B cell (primary cell): Measurements from ENCODE around the gene RANBP9. TPM values are rescaled to one million over a fixed set of nuclear protein-coding genes. Genes with fewer than 3 reads are reported as not detected.

Experiments
- ATAC-seq: fragments of 200-7000 bp; cut with Tn5 transposase; one replicate; pipeline ENCODE4 v1.10.0; 2021; ENCODE audit warnings: low read depth, mild to moderate bottlenecking, moderate number of reproducible peaks, moderate library complexity
- CTCF ChIA-PET: fragments of 350-600 bp; sonication (Branson Sonifier 250); formaldehyde crosslinking; loops from one replicate; lab custom pipeline; 2021; ENCODE audit warnings: antibody characterized with exemption, inconsistent platforms; lab: Charles Lee
- POLR2A ChIA-PET: fragments of 350-600 bp; sonication (Branson Sonifier 250); formaldehyde crosslinking; loops from one replicate; lab custom pipeline; 2021; ENCODE audit warnings: antibody characterized with exemption; lab: Charles Lee
- DNase-seq: peaks from one replicate; pipeline ENCODE4 v3.0.0; 2013
- H2AFZ ChIP-seq: 2 replicates; pipeline ENCODE4 v1.6.1; 2012; ENCODE audit warnings: mild to moderate bottlenecking, low read depth, low read length; ENCODE audit not compliant: insufficient read depth, poor library complexity, severe bottlenecking
- H3K27ac ChIP-seq, 2 donors: 1 replicate in 1 of 2; 2 replicates in 1 of 2; pipeline ENCODE4 v1.5.1; 2012 to 2013; ENCODE audit warnings: low read length in 2 of 2, mild to moderate bottlenecking in 2 of 2, moderate library complexity in 1 of 2
- H3K27me3 ChIP-seq, 4 experiments: fragments of 200-600 bp in 1 of 4; sonication (generic) in 1 of 4; replicated peaks in 1 of 4; 1 replicate in 2 of 4; 2 replicates in 2 of 4; pipeline versions ENCODE4 v1.6.1 to v1.7.0; 2013 to 2016; ENCODE audit warnings: low read length in 3 of 4, mild to moderate bottlenecking in 2 of 4, mixed read lengths in 1 of 4, moderate library complexity in 1 of 4; ENCODE audit not compliant: insufficient read depth in 4 of 4, control insufficient read depth in 3 of 4; ENCODE audit errors: control extremely low read depth in 1 of 4
- H3K36me3 ChIP-seq, 2 experiments: replicated peaks in 1 of 2; 1 replicate in 1 of 2; 2 replicates in 1 of 2; pipeline versions ENCODE4 v1.6.1 to v1.7.1; 2013; ENCODE audit warnings: low read length in 1 of 2; ENCODE audit not compliant: insufficient read depth in 2 of 2, control insufficient read depth in 1 of 2; ENCODE audit errors: control extremely low read depth in 1 of 2, extremely low read depth in 1 of 2
- H3K4me1 ChIP-seq, 2 donors: fragments of 200-600 bp in 1 of 2; sonication (generic) in 1 of 2; 1 replicate in 1 of 2; 2 replicates in 1 of 2; pipeline versions ENCODE4 v1.5.1 to v1.6.1; 2013 to 2017; ENCODE audit warnings: low read length in 2 of 2; ENCODE audit not compliant: control insufficient read depth in 2 of 2, insufficient read depth in 2 of 2
- H3K4me2 ChIP-seq: replicated peaks from 2 replicates; pipeline ENCODE3; 2012; ENCODE audit warnings: mild to moderate bottlenecking, low read depth, low read length; ENCODE audit not compliant: poor library complexity, severe bottlenecking
- H3K4me3 ChIP-seq, 5 experiments: fragments of 200-600 bp in 1 of 5; sonication (generic) in 1 of 5; 1 replicate in 3 of 5; 2 replicates in 2 of 5; pipeline versions ENCODE4 v1.5.1 to v1.7.0; 2011 to 2016; ENCODE audit warnings: low read length in 4 of 5, mild to moderate bottlenecking in 4 of 5, low read depth in 2 of 5, control low read depth in 1 of 5, moderate library complexity in 1 of 5; ENCODE audit not compliant: insufficient read depth in 1 of 5; ENCODE audit errors: control extremely low read depth in 1 of 5, extremely low read depth in 1 of 5
- H3K79me2 ChIP-seq: fragments of 200-600 bp; sonication (generic); one replicate; pipeline ENCODE4 v1.6.0; 2016; ENCODE audit warnings: low read length; ENCODE audit not compliant: control insufficient read depth, insufficient read depth
- H3K9ac ChIP-seq: fragments of 200-600 bp; sonication (generic); 2 replicates; pipeline ENCODE4 v1.6.1; 2017; ENCODE audit warnings: mild to moderate bottlenecking, low read length, moderate library complexity
- H3K9me3 ChIP-seq, 3 donors: one replicate each; pipeline versions ENCODE4 v1.6.1 to v1.7.1; 2013; ENCODE audit warnings: low read length in 2 of 3; ENCODE audit not compliant: control insufficient read depth in 2 of 3, insufficient read depth in 1 of 3; ENCODE audit errors: control extremely low read depth in 1 of 3
- H4K20me1 ChIP-seq: 2 replicates; pipeline ENCODE4 v1.6.0; 2012; ENCODE audit warnings: mild to moderate bottlenecking, low read length; ENCODE audit not compliant: insufficient read depth, control insufficient read depth, poor library complexity, severe bottlenecking
- H3K27ac Mint-ChIP-seq: one replicate; pipeline ENCODE4 v1.8.0; 2021; ENCODE audit warnings: mixed read lengths
- H3K27me3 Mint-ChIP-seq: one replicate; pipeline ENCODE4 v1.8.0; 2021; ENCODE audit warnings: mixed read lengths
- H3K4me1 Mint-ChIP-seq: one replicate; pipeline ENCODE4 v1.8.0; 2021; ENCODE audit warnings: mixed read lengths
- H3K4me3 Mint-ChIP-seq: one replicate; pipeline ENCODE4 v1.8.0; 2021; ENCODE audit warnings: mixed read lengths
- H3K9me3 Mint-ChIP-seq: one replicate; pipeline ENCODE4 v1.8.0; 2022; ENCODE audit warnings: mixed read lengths; ENCODE audit not compliant: insufficient read depth
- EZH2 ChIP-seq: IDR thresholded peaks from 2 replicates; pipeline ENCODE4 v1.6.1; 2012; ENCODE audit warnings: borderline replicate concordance, low read depth, mild to moderate bottlenecking, moderate library complexity, low read length; ENCODE audit not compliant: insufficient read depth, poor library complexity, severe bottlenecking
- WGBS: methylation state at CpG from one replicate; pipeline ENCODE4 v1.1.5; 2013; ENCODE audit warnings: missing lambda C conversion rate; ENCODE audit not compliant: insufficient coverage; 5-methylcytosine and 5-hydroxymethylcytosine counted together
- intact Hi-C: fragments of 100-400 bp; cut with micrococcal nuclease; formaldehyde crosslinking; loops from one replicate; pipeline ENCODE4 v1.10.0; 2022
- polyA plus RNA-seq: library from polyadenylated mRNA; depleted of rRNA; stranded (reverse); fragments of >200 nt; gene quantifications from 2 replicates; pipeline ENCODE4 v1.2.3, GENCODE V29; 2012
- total RNA-seq, 2 donors: library from RNA; stranded (reverse); fragments of 120-200 nt in 1 of 2; gene quantifications; 1 replicate in 1 of 2; 2 replicates in 1 of 2; pipeline versions ENCODE4 v1.2.3 to v1.2.4, GENCODE V29; 2013 to 2022
- TF ChIP-seq, protein P1 (sequence below): fragments of 200-600 bp; IDR thresholded peaks from one replicate; pipeline ENCODE4 v1.8.0; 2022; ENCODE audit warnings: antibody characterized with exemption, mild to moderate bottlenecking

The RANBP9 gene
- total and polyA plus RNA-seq, 2 donors (not counting 1 experiment from before 2014, with no cell fraction given) = 20.0 to 34.1 TPM

DNA sequence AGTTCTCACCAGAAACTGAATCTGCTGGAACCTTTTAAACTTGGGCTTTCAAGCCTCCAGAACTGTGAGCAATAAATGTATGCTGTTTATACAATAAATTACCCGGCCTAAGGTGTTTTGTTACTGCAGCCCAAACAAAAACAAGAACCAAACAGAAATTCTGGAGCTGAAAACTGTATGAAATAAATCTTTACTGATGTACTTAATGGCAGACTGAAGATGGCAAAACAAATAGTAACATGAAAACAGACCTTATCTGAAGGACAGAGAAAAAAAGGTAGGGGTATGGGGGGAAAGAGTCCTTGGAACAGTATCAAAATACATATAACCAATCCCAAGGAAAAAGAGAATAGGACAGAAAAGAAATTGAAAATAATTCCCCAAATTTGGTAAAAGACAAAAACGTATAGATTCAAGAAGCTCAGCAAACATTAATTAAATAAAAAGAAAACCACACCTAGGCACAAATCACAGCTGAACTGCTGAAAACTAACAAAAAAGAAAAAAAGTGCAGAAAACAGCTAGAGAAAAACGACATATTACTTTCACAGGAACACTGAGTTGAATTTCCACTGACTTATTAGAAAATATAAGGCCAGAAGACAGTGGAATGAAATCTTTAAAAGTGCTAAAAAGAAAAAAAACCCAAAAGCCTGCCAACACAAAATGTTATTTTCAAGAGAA lies 48.8 kb downstream of the RANBP9 start:
- Histone ChIP-seq H3K27ac (no peak overlapping the region), H3K36me3 (no peaks in the 10 kb centered on the region), H2AFZ (no peak overlapping the region), H3K79me2 (peaks cover 95% of the 10 kb centered on the region), H3K27me3 (no peaks in the 10 kb centered on the region), H4K20me1 (peaks cover 64% of the 10 kb centered on the region), H3K9me3 (no peaks in the 10 kb centered on the region), H3K9ac (no peak overlapping the region), H3K4me1 (peaks cover 0 to 26% of the 10 kb centered on the region in 2 donors), H3K4me2 (no peak overlapping the region), H3K4me3 (no peak overlapping the region)
- ChIA-PET POLR2A (no interaction called here), CTCF (no interaction called here)
- TF ChIP-seq EZH2 = no peak
- TF ChIP-seq, protein P1, sequence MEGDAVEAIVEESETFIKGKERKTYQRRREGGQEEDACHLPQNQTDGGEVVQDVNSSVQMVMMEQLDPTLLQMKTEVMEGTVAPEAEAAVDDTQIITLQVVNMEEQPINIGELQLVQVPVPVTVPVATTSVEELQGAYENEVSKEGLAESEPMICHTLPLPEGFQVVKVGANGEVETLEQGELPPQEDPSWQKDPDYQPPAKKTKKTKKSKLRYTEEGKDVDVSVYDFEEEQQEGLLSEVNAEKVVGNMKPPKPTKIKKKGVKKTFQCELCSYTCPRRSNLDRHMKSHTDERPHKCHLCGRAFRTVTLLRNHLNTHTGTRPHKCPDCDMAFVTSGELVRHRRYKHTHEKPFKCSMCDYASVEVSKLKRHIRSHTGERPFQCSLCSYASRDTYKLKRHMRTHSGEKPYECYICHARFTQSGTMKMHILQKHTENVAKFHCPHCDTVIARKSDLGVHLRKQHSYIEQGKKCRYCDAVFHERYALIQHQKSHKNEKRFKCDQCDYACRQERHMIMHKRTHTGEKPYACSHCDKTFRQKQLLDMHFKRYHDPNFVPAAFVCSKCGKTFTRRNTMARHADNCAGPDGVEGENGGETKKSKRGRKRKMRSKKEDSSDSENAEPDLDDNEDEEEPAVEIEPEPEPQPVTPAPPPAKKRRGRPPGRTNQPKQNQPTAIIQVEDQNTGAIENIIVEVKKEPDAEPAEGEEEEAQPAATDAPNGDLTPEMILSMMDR = no peak
- intact Hi-C loops = no loop called here
- H3K4me1 Mint-ChIP-seq = peaks cover 64% of the 10 kb centered on the region
- no peak for DNase-seq
- no peak overlapping the region for H3K27ac Mint-ChIP-seq
- no peak for ATAC-seq
- no CpG with 5 or more reads among the region's 3 CpGs for WGBS
- H3K9me3 Mint-ChIP-seq = no peaks in the 10 kb centered on the region
- H3K4me3 Mint-ChIP-seq = no peak overlapping the region
- H3K27me3 Mint-ChIP-seq = no peaks in the 10 kb centered on the region

DNA sequence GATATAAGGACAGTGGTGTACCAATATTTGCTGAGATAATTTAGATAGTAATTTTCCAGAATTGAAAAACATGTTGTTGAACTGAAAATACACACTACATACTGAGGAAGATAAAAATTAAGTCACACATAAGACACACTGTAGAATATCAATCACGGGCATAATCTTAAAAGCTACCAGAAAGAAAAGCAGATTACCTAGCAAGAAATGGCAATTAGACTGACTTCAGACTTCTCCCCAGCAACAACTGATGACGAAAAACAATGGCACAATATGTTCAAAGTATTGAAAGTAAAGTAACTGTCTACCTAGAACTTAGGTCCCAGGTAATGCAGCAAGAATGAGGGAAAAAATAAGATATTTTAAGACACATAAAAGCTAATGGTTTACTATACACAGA lies 50.0 kb downstream of the RANBP9 start:
- Histone ChIP-seq H4K20me1 (peaks cover 52% of the 10 kb centered on the region), H3K9me3 (no peaks in the 10 kb centered on the region), H3K27ac (no peak overlapping the region), H3K79me2 (peaks cover 88% of the 10 kb centered on the region), H3K9ac (no peak overlapping the region), H3K36me3 (no peaks in the 10 kb centered on the region), H3K27me3 (no peaks in the 10 kb centered on the region), H3K4me1 (peaks cover 0 to 26% of the 10 kb centered on the region in 2 donors), H3K4me3 (no peak overlapping the region), H2AFZ (no peak overlapping the region), H3K4me2 (no peak overlapping the region)
- DNase-seq (no peak), ATAC-seq (no peak)
- ChIA-PET POLR2A (no interaction called here), CTCF (interaction anchor here (1.4 kb wide), 1 partner anchor 134 kb away, joined by 3 read pairs; no protein-coding TSS in a partner anchor)
- no CpG with 5 or more reads among the region's 2 CpGs for WGBS
- Mint-ChIP-seq H3K27me3 (no peaks in the 10 kb centered on the region), H3K4me1 (peaks cover 61% of the 10 kb centered on the region), H3K27ac (no peak overlapping the region), H3K9me3 (no peaks in the 10 kb centered on the region), H3K4me3 (no peak overlapping the region)
- TF ChIP-seq, protein P1 = no peak
- TF ChIP-seq EZH2 = no peak
- intact Hi-C loops = no loop called here
